Small intestine (tissue), 7 donors: ENCODE results near the gene MXRA8. TPM values are rescaled to one million over a fixed set of nuclear protein-coding genes. Genes with fewer than 3 reads are reported as not detected.

ENCODE experiments used
- DNase-seq, 2 donors: peaks; one replicate each; pipeline versions ENCODE4 v3.0.0 to v3.0.0-alpha.2; 2013
- FAIRE-seq: peaks from 2 replicates; lab custom pipeline; 2012; peaks lifted over from hg19 to GRCh38; lab: Jason Lieb, UNC
- H3K27ac ChIP-seq, 3 donors: one replicate each; pipeline ENCODE4 v1.5.1; 2013; ENCODE audit warnings: low read length in 2 of 3, mild to moderate bottlenecking in 2 of 3, control low read depth in 1 of 3, inconsistent platforms in 1 of 3, low read depth in 1 of 3, moderate library complexity in 1 of 3
- H3K27me3 ChIP-seq, 3 donors: one replicate each; pipeline ENCODE4 v1.6.1; 2013; ENCODE audit warnings: low read length in 3 of 3, inconsistent platforms in 1 of 3; ENCODE audit not compliant: control insufficient read depth in 3 of 3, insufficient read depth in 3 of 3
- H3K36me3 ChIP-seq, 3 donors: one replicate each; pipeline ENCODE4 v1.6.1; 2013; ENCODE audit warnings: low read length in 3 of 3, inconsistent platforms in 1 of 3, low read depth in 1 of 3, mild to moderate bottlenecking in 1 of 3, moderate library complexity in 1 of 3; ENCODE audit not compliant: control insufficient read depth in 3 of 3, insufficient read depth in 2 of 3
- H3K4me1 ChIP-seq, 3 donors: one replicate each; pipeline ENCODE4 v1.6.1; 2013; ENCODE audit warnings: low read length in 2 of 3, inconsistent platforms in 1 of 3, low read depth in 1 of 3, mild to moderate bottlenecking in 1 of 3, moderate library complexity in 1 of 3; ENCODE audit not compliant: control insufficient read depth in 3 of 3, insufficient read depth in 2 of 3
- H3K4me3 ChIP-seq, 3 donors: one replicate each; pipeline ENCODE4 v1.5.1; 2013; ENCODE audit warnings: low read length in 3 of 3, control low read depth in 1 of 3, inconsistent platforms in 1 of 3, low read depth in 1 of 3, mild to moderate bottlenecking in 1 of 3, moderate library complexity in 1 of 3
- H3K9me3 ChIP-seq, 2 donors: one replicate each; pipeline ENCODE4 v1.6.1; 2013; ENCODE audit warnings: low read depth in 1 of 2, low read length in 1 of 2; ENCODE audit not compliant: control insufficient read depth in 2 of 2, insufficient read depth in 1 of 2
- WGBS, 3 donors: extraction: QIAGEN DNeasy Blood & Tissue Kit; methylation state at CpG; one replicate each; pipeline ENCODE4 v1.1.7; 2013; 5-methylcytosine and 5-hydroxymethylcytosine counted together
- polyA plus RNA-seq, 4 donors: library from polyadenylated mRNA; stranded (reverse) in 3 of 4; unstranded in 1 of 4; fragments of 200-250 nt in 3 of 4; fragments of 120-200 nt in 1 of 4; gene quantifications; one replicate each; pipeline versions ENCODE4 v1.2.1 to v1.2.3, GENCODE V29; 2013
- donor health status: healthy with polysubstance abuse.
- donor health status: control.
- donor health status: control.
- donor health status: Bipolar disorder and iron deficiency.
- donor health status: healthy.

MXRA8 gene
- polyA plus RNA-seq, 4 donors, result 2.7 to 538 (median 14.7) TPM

- WGBS, 3 donors, result 23 to 37% (median 30%) methylated on average over 25 to 26 of the region's 26 CpGs
- no peaks in the 10 kb centered on the region for H3K9me3 ChIP-seq
- H3K36me3 ChIP-seq, result peaks cover 0 to 53% (median 0%) of the 10 kb centered on the region in 3 donors
- FAIRE-seq (no peak), DNase-seq (peak; percentile 74 to 81)
- H3K27me3 ChIP-seq, result no peaks in the 10 kb centered on the region
- H3K4me3 ChIP-seq, result peak overlapping the region; percentile 69 to 84 (median 74)
- peak overlapping the region; percentile 82 to 86 (median 84) for H3K27ac ChIP-seq
- peaks cover 2 to 49% (median 10%) of the 10 kb centered on the region in 3 donors for H3K4me1 ChIP-seq
These were observed 10.5 kb downstream of the MXRA8 start for GRCh38 chr1:1347663-1348419.

GRCh38 chr1:1347026-1347595, 11.2 kb downstream of the MXRA8 start:
- Histone ChIP-seq H3K27ac (peak overlapping the region; percentile 82 to 86 (median 84)), H3K9me3 (no peaks in the 10 kb centered on the region), H3K36me3 (peaks cover 0 to 48% (median 0%) of the 10 kb centered on the region in 3 donors), H3K27me3 (no peaks in the 10 kb centered on the region), H3K4me3 (peak overlapping the region in 2 of 3 donors; percentile 69 to 84), H3K4me1 (peaks cover 2 to 42% (median 10%) of the 10 kb centered on the region in 3 donors)
- no peak for FAIRE-seq
- 43 to 71% (median 47%) methylated on average over 10 of the region's 10 CpGs for WGBS, 3 donors
- DNase-seq, result no peak

GRCh38 chr1:1346501-1346890, 11.9 kb downstream of the MXRA8 start:
- no peaks in the 10 kb centered on the region for H3K27me3 ChIP-seq
- H3K9me3 ChIP-seq, result no peaks in the 10 kb centered on the region
- H3K4me3 ChIP-seq, result no peak overlapping the region
- WGBS, 3 donors, result 77 to 91% (median 91%) methylated on average over 10 of the region's 10 CpGs
- DNase-seq, result no peak
- peaks cover 0 to 48% (median 2%) of the 10 kb centered on the region in 3 donors for H3K36me3 ChIP-seq
- no peak for FAIRE-seq
- H3K4me1 ChIP-seq, result peaks cover 2 to 40% (median 10%) of the 10 kb centered on the region in 3 donors
- H3K27ac ChIP-seq, result no peak overlapping the region

GRCh38 chr1:1345860-1346500, 12.4 kb downstream of the MXRA8 start:
- H3K27ac ChIP-seq, result peak overlapping the region in 1 of 3 donors; percentile 65
- no peaks in the 10 kb centered on the region for H3K27me3 ChIP-seq
- peaks cover 0 to 51% (median 2%) of the 10 kb centered on the region in 3 donors for H3K36me3 ChIP-seq
- H3K4me3 ChIP-seq, result peak overlapping the region in 1 of 3 donors; percentile 12
- 65 to 75% (median 68%) methylated on average over 9 to 12 of the region's 12 CpGs for WGBS, 3 donors
- peaks cover 2 to 38% (median 10%) of the 10 kb centered on the region in 3 donors for H3K4me1 ChIP-seq
- FAIRE-seq, result no peak
- DNase-seq, result no peak
- H3K9me3 ChIP-seq, result no peaks in the 10 kb centered on the region

GRCh38 chr1:1345384-1345783, 13.0 kb downstream of the MXRA8 start:
- Histone ChIP-seq H3K9me3 (no peaks in the 10 kb centered on the region), H3K4me1 (peaks cover 2 to 38% (median 10%) of the 10 kb centered on the region in 3 donors), H3K36me3 (peaks cover 1 to 57% (median 2%) of the 10 kb centered on the region in 3 donors), H3K4me3 (peak overlapping the region in 1 of 3 donors; percentile 12), H3K27me3 (no peaks in the 10 kb centered on the region), H3K27ac (peak overlapping the region in 2 of 3 donors; percentile 65 to 71)
- WGBS, 3 donors, result 50 to 74% (median 65%) methylated on average over 16 of the region's 16 CpGs
- FAIRE-seq (no peak), DNase-seq (no peak)

- Histone ChIP-seq H3K4me3 (no peak overlapping the region), H3K27me3 (no peaks in the 10 kb centered on the region), H3K9me3 (no peaks in the 10 kb centered on the region), H3K36me3 (peaks cover 2 to 63% (median 5%) of the 10 kb centered on the region in 3 donors), H3K4me1 (peaks cover 2 to 38% (median 10%) of the 10 kb centered on the region in 3 donors), H3K27ac (peak overlapping the region in 2 of 3 donors; percentile 71 to 83)
- peak in 1 of 2 donors; percentile 90 for DNase-seq
- no peak for FAIRE-seq
- WGBS, 3 donors, result 54 to 61% (median 56%) methylated on average over 13 to 15 of the region's 15 CpGs
These were observed 13.5 kb downstream of the MXRA8 start for GRCh38 chr1:1344655-1345361.

- peak overlapping the region in 2 of 3 donors; percentile 37 to 83 for H3K27ac ChIP-seq
- FAIRE-seq (no peak), DNase-seq (no peak)
- no peaks in the 10 kb centered on the region for H3K9me3 ChIP-seq
- H3K4me1 ChIP-seq, result peaks cover 2 to 38% (median 10%) of the 10 kb centered on the region in 3 donors
- peaks cover 2 to 72% (median 5%) of the 10 kb centered on the region in 3 donors for H3K36me3 ChIP-seq
- no peak overlapping the region for H3K4me3 ChIP-seq
- WGBS, 3 donors, result 73 to 87% (median 81%) methylated on average over 23 to 24 of the region's 24 CpGs
- H3K27me3 ChIP-seq, result no peaks in the 10 kb centered on the region
These were observed 14.4 kb downstream of the MXRA8 start for GRCh38 chr1:1343811-1344421.
